ENCODE measurements around the gene PSMB8.
"Not testable (repeated sequence)": the region's sequence is repeated elsewhere in the genome, so short reads cannot be mapped to it uniquely, and the experiment has no call there.

The PSMB8 gene

GRCh38 chr6:32879691-32880090, 35.8 kb upstream of the PSMB8 start:
- Histone ChIP-seq H3K4me3 (ENCODE audit: low read depth, low read length, poor library complexity, severe bottlenecking) (no peak overlapping the region), H3K9me3 (ENCODE audit: low read length) (no peaks in the 10 kb centered on the region), H3K27ac (ENCODE audit: low read depth, low read length, poor library complexity, severe bottlenecking) (no peak overlapping the region), H4K20me1 (ENCODE audit: insufficient read depth, low read length) (no peaks in the 10 kb centered on the region), H3K27me3 (ENCODE audit: insufficient read depth, low read length) (no peaks in the 10 kb centered on the region), H3K79me2 (ENCODE audit: insufficient read depth, low read length) (no peaks in the 10 kb centered on the region), H3K36me3 (ENCODE audit: insufficient read depth, low read length) (no peaks in the 10 kb centered on the region), H3K9ac (ENCODE audit: low read length) (no peak overlapping the region), H3K4me2 (ENCODE audit: low read length) (no peak overlapping the region), H3K9me2 (ENCODE audit: low read depth, low read length) (no peaks in the 10 kb centered on the region), H2AFZ (ENCODE audit: low read length) (no peak overlapping the region), H3F3A (ENCODE audit: insufficient read depth, low read length) (no peaks in the 10 kb centered on the region), H3K4me1 (ENCODE audit: insufficient read depth, low read length, severe bottlenecking) (peaks cover 9% of the 10 kb centered on the region)
- TF ChIP-seq EZH2 (IDR thresholded peaks at IDR 0.05; ENCODE audit: borderline replicate concordance, low read length): no peak
- no peak for TF ChIP-seq CTCF (IDR thresholded peaks at IDR 0.05; ENCODE audit: low read length)

- Histone ChIP-seq H3K9me3 (ENCODE audit: low read length) (no peaks in the 10 kb centered on the region), H3F3A (ENCODE audit: insufficient read depth, low read length) (no peaks in the 10 kb centered on the region), H3K27ac (ENCODE audit: low read depth, low read length, poor library complexity, severe bottlenecking) (no peak overlapping the region), H2AFZ (ENCODE audit: low read length) (no peak overlapping the region), H3K9ac (ENCODE audit: low read length) (no peak overlapping the region), H3K4me3 (ENCODE audit: low read depth, low read length, poor library complexity, severe bottlenecking) (no peak overlapping the region), H3K4me1 (ENCODE audit: insufficient read depth, low read length, severe bottlenecking) (peaks cover 2% of the 10 kb centered on the region), H4K20me1 (ENCODE audit: insufficient read depth, low read length) (no peaks in the 10 kb centered on the region), H3K36me3 (ENCODE audit: insufficient read depth, low read length) (no peaks in the 10 kb centered on the region), H3K4me2 (ENCODE audit: low read length) (no peak overlapping the region), H3K27me3 (ENCODE audit: insufficient read depth, low read length) (no peaks in the 10 kb centered on the region), H3K9me2 (ENCODE audit: low read depth, low read length) (no peaks in the 10 kb centered on the region), H3K79me2 (ENCODE audit: insufficient read depth, low read length) (no peaks in the 10 kb centered on the region)
- TF ChIP-seq CTCF (IDR thresholded peaks at IDR 0.05; ENCODE audit: low read length) (no peak), EZH2 (IDR thresholded peaks at IDR 0.05; ENCODE audit: borderline replicate concordance, low read length) (no peak)
Measured at GRCh38 chr6:32876603-32877002, 32.8 kb upstream of the PSMB8 start.

- H3K79me2 ChIP-seq (ENCODE audit: insufficient read depth, low read length); H2AFZ ChIP-seq (ENCODE audit: low read length); H4K20me1 ChIP-seq (ENCODE audit: insufficient read depth, low read length); H3K27me3 ChIP-seq (ENCODE audit: insufficient read depth, low read length); H3K36me3 ChIP-seq (ENCODE audit: insufficient read depth, low read length); H3K4me1 ChIP-seq (ENCODE audit: insufficient read depth, low read length, severe bottlenecking); H3K27ac ChIP-seq (ENCODE audit: low read depth, low read length, poor library complexity, severe bottlenecking); H3K4me3 ChIP-seq (ENCODE audit: low read depth, low read length, poor library complexity, severe bottlenecking); H3F3A ChIP-seq (ENCODE audit: insufficient read depth, low read length); H3K9me2 ChIP-seq (ENCODE audit: low read depth, low read length); H3K4me2 ChIP-seq (ENCODE audit: low read length); H3K9me3 ChIP-seq (ENCODE audit: low read length); H3K9ac ChIP-seq (ENCODE audit: low read length): not testable (repeated sequence)
Measured at GRCh38 chr6:32873947-32874346, 30.1 kb upstream of the PSMB8 start.

- no peaks in the 10 kb centered on the region for H3K9me2 ChIP-seq (ENCODE audit: low read depth, low read length)
- no peaks in the 10 kb centered on the region for H3K79me2 ChIP-seq (ENCODE audit: insufficient read depth, low read length)
- H3K9ac ChIP-seq (ENCODE audit: low read length): no peak overlapping the region
- H3K4me1 ChIP-seq (ENCODE audit: insufficient read depth, low read length, severe bottlenecking): peaks cover 32% of the 10 kb centered on the region
- H3K36me3 ChIP-seq (ENCODE audit: insufficient read depth, low read length): no peaks in the 10 kb centered on the region
- no peaks in the 10 kb centered on the region for H3K9me3 ChIP-seq (ENCODE audit: low read length)
- H3K27ac ChIP-seq (ENCODE audit: low read depth, low read length, poor library complexity, severe bottlenecking): peak overlapping the region; percentile 95
- 0 out of 2 replicates have a peak, but pooled peaks cover 5% of the 10 kb centered on the region for H3F3A ChIP-seq (ENCODE audit: insufficient read depth, low read length)
- H3K4me3 ChIP-seq (ENCODE audit: low read depth, low read length, poor library complexity, severe bottlenecking): no peak overlapping the region
- H3K4me2 ChIP-seq (ENCODE audit: low read length): peak overlapping the region; percentile 70
- no peaks in the 10 kb centered on the region for H4K20me1 ChIP-seq (ENCODE audit: insufficient read depth, low read length)
- peak; percentile 90 for TF ChIP-seq CTCF (IDR thresholded peaks at IDR 0.05; ENCODE audit: low read length)
- TF ChIP-seq EZH2 (IDR thresholded peaks at IDR 0.05; ENCODE audit: borderline replicate concordance, low read length): no peak
- H2AFZ ChIP-seq (ENCODE audit: low read length): no peak overlapping the region
- H3K27me3 ChIP-seq (ENCODE audit: insufficient read depth, low read length): no peaks in the 10 kb centered on the region
Measured at GRCh38 chr6:32868257-32868788, 24.5 kb upstream of the PSMB8 start.

Data from OCI-LY1 (cell line).